Neural progenitor cell (in vitro differentiated cells): ENCODE measurements around the gene RNF181.

Experiments used
- EZH2 ChIP-seq: fragments of 200-600 bp; sonication (generic); IDR thresholded peaks from 2 replicates; pipeline ENCODE4 v1.6.1; 2017; ENCODE audit warnings: antibody characterized with exemption, mild to moderate bottlenecking, moderate library complexity
- TF ChIP-seq, protein P1 (sequence below): fragments of 200-600 bp; sonication (generic); IDR thresholded peaks from 2 replicates; pipeline ENCODE4 v1.5.1; 2017; ENCODE audit warnings: antibody characterized with exemption, mild to moderate bottlenecking

DNA sequence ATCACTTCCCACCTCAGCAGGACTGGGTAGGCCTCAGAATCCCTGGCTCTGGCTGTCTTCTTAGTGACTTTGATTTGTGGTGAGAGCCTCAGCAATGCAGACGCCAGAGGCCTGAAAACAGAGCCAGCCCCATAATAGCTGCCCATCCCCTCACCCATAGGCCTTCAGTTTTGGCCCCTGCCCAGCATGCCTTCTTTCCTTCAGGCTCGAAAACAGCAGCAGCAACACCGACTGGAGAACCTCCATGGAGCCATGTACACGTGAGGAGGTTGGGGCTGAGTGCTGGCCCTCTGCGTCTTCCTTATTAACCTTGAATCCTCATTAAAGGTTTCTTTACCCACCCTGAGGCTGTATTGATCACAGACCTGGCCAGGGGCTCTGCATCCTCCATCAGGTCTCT lies 1.7 kb downstream of the RNF181 start:
- TF ChIP-seq, protein P1, sequence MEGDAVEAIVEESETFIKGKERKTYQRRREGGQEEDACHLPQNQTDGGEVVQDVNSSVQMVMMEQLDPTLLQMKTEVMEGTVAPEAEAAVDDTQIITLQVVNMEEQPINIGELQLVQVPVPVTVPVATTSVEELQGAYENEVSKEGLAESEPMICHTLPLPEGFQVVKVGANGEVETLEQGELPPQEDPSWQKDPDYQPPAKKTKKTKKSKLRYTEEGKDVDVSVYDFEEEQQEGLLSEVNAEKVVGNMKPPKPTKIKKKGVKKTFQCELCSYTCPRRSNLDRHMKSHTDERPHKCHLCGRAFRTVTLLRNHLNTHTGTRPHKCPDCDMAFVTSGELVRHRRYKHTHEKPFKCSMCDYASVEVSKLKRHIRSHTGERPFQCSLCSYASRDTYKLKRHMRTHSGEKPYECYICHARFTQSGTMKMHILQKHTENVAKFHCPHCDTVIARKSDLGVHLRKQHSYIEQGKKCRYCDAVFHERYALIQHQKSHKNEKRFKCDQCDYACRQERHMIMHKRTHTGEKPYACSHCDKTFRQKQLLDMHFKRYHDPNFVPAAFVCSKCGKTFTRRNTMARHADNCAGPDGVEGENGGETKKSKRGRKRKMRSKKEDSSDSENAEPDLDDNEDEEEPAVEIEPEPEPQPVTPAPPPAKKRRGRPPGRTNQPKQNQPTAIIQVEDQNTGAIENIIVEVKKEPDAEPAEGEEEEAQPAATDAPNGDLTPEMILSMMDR: no peak
- TF ChIP-seq EZH2: no peak
